GM21619 (cell line): ENCODE results near the gene PYGO1.
"Not testable (repeated sequence)": the region's sequence is repeated elsewhere in the genome, so short reads cannot be mapped to it uniquely, and the experiment has no call there.

ENCODE experiments used
- ATAC-seq: cut with Tn5 transposase; IDR thresholded peaks from one replicate; pipeline ENCODE4 v1.9.1; 2021; ENCODE audit not compliant: unreplicated experiment

Gene PYGO1

DNA sequence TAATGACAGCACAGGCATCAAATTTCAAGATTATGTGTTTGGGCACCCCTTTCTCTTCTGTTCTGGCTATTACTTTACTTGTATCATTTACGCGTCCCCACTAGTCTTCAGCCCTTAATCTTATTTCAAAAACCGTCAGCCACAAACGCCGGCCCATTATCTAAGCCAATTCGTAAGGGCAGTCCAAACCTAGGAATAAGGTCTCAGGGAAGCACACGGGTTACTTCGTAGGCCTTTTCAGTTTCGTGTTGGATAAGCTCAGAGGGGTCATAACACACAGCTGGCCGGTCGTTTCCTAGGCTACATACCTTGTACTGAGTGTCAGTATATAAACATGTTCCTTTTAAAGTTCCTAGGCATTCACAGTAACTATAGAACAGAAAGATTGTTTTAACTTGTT is 75.0 kb downstream of the PYGO1 start:
- no peak for ATAC-seq

- ATAC-seq: no peak
Observed at GRCh38 chr15:55507567-55507966, 80.6 kb downstream of the PYGO1 start.

DNA sequence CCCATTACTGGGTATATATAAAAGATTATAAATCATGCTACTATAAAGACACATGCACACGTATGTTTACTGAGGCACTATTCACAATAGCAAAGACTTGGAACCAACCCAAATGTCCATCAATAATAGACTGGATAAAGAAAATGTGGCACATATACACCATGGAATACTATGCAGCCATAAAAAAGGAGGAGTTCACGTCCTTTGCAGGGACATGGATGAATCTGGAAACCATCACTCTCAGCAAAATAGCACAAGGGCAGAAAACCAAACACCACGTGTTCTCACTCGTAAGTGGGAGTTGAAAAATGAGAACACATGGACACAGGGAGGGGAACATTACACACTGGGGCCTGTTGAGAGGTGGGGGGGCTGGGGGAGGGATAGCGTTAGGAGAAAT is 82.7 kb downstream of the PYGO1 start:
- ATAC-seq: not testable (repeated sequence)

DNA sequence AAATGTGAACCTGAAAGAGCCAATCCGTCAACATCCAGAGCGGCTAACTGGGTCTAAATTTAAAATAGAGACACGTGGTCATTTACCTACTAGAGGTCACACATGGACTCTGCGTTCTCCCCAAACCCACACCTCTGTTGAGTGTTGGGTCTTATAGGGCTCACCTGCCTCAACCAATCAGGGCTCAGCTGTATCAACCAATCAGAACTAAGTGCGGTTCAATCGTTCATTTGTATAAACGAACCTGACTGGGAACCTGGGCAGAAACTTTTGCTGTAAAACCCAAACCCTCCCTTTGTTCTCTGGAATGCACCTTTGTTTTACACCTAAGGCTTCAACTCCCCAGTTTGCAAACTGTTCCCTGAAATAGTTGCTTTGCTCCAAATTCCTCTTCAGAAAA is 89.0 kb downstream of the PYGO1 start:
- ATAC-seq: no peak

DNA sequence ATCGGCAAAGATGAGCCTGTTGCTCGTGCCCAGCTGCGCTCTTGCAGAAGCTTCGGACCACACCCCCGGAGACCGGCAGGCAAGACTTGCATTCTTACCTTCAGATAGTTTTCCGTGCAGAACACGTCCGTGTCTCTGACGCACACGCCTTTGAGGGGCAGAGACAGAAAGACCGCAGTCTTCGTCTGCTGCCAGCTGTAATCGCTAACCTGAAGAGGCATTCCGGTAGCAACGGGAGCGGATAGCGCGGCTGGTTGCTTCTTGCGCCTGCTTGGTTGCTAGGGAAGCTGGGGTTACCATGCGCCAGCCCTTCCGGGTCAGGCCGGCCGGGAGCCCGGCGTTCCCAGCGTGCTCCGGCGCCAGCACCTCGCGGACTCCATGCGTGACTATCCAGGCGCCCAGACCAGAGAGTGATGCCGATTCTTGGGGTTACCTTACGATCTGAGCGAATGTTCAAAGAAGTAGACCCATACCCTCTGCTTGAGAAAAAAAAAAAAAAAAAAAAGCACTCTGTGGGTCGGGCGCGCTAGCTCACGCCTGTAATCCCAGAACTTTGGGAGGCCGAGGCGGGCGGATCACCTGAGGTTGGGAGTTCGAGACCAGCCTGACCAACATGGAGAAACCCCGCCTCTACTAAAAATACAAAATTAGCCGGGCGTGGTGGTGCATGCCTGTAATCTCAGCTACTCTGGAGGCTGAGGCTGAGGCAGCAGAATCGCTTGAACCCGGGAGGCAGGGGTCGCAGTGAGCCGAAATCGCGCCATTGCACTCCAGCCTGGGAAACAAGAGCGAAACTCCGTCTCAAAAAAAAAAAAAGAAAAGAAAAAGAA is 89.8 kb downstream of the PYGO1 start:
- ATAC-seq: peak; percentile 99

GRCh38 chr15:55496716-55497115 is 91.4 kb downstream of the PYGO1 start:
- ATAC-seq: no peak

DNA sequence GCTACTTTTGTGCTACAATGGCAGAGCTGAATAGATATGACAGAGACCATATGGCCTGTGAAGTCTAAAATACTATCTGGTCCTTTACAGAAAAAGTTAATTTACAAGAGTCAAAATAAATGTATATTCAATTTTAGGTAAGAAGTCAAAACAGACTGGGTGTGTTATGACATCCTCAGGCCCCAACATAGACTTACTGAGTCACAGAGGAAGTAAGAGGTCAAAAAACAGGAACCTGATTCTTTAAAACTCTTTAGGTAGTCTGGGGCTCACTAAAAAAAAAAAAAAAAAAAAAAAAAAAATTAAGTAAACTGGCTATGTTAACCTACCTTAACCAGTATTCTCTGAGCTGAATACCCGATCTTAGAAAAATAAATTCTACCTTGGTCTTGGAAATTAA is 93.2 kb downstream of the PYGO1 start:
- no peak for ATAC-seq

DNA sequence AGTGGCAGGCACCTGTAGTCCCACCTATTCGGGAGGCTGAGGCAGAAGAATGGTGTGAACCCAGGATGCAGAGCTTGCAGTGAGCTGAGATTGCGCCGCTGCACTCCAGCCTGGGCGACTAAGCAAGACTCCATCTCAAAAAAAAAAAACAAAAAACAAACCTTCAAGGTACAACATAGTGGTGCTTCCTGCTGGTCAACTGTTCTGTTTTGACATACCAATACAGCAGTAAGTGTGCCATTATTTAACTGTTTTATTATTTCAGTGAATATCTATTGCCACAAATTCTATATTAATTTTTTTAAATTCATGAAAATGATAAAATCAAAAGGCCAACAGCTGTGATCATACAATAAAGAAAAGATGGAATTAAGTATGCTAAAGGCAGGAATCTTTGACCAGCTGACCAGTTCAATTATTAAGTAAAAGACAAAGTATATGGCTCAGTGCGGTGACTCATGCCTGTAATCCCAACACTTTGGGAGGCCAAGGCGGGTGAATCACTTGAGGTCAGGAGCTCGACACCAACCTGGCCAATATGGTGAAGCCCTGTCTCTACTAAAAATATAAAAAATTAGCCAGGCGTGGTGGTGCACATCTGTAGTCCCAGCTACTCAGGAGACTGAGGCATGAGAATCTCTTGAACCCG is 99.1 kb downstream of the PYGO1 start:
- ATAC-seq: not testable (repeated sequence)
